Measurements from ENCODE around the gene PMEPA1.

DNA sequence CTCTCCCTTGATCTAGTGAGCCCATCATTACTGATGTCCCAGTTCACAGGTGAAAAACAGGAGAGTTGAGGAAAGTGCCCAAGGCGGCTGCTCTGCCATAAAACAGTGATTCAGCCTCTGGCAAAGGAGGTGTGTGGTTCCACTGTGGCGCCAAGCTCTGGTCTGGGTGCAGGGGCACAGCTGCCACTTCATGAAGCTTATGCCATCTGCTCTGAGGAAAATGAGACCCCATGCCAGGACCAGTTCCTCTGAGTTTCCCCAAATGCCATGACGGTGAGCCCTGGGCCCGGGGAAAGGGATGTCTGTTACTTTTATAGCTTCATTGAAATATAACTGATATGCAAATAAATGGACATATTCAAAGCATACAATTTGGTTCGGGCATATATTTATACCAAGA is 55.9 kb downstream of the PMEPA1 start:
- TF ChIP-seq YY1 (IDR thresholded peaks at IDR 0.05; ENCODE audit: insufficient read depth, insufficient read length) (no peak), ZNF274 (IDR thresholded peaks at IDR 0.05; ENCODE audit: low read depth, low read length) (no peak), SUZ12 (IDR thresholded peaks at IDR 0.05; ENCODE audit: extremely low read depth, insufficient read depth, insufficient read length) (no peak)

Measured in NT2/D1 (cell line).